Ovary (tissue), 9 donors: ENCODE measurements around the gene MYMK. TPM values are rescaled to one million over a fixed set of nuclear protein-coding genes. Genes with fewer than 3 reads are reported as not detected.

ENCODE experiments used
- DNase-seq, 5 donors: peaks; one replicate each; pipeline ENCODE4 v3.0.0-alpha.2; 2019 to 2020
- H3K27ac ChIP-seq, 2 donors: fragments of 200-600 bp; one replicate each; pipeline versions ENCODE4 v1.5.1 to v1.8.0; 2019 to 2022
- H3K27me3 ChIP-seq: fragments of 200-600 bp; one replicate; pipeline ENCODE4 v1.8.0; 2022
- H3K36me3 ChIP-seq: fragments of 200-600 bp; sonication (generic); one replicate; pipeline ENCODE4 v1.5.1; 2019
- H3K4me1 ChIP-seq: one replicate; pipeline ENCODE4 v1.8.1; 2013; ENCODE audit warnings: mild to moderate bottlenecking, moderate library complexity; ENCODE audit not compliant: insufficient read depth
- H3K4me3 ChIP-seq: fragments of 200-600 bp; sonication (generic); one replicate; pipeline ENCODE4 v1.5.1; 2017
- H3K9me3 ChIP-seq, 2 donors: fragments of 200-600 bp in 1 of 2; sonication (generic) in 1 of 2; one replicate each; pipeline versions ENCODE4 v1.5.1 to v1.8.1; 2013 to 2019; ENCODE audit warnings: mild to moderate bottlenecking in 1 of 2, moderate library complexity in 1 of 2
- CTCF ChIP-seq, 3 donors: fragments of 450-650 bp in 2 of 3; fragments of 200-600 bp in 1 of 3; IDR thresholded peaks; one replicate each; pipeline versions ENCODE4 v1.5.1 to v1.8.0; 2016 to 2022; ENCODE audit warnings: antibody characterized with exemption in 3 of 3, mild to moderate bottlenecking in 1 of 3
- EP300 ChIP-seq: sonication (generic); formaldehyde crosslinking; IDR thresholded peaks from one replicate; pipeline ENCODE4 v1.6.1; 2017; ENCODE audit warnings: antibody characterized with exemption
- POLR2A ChIP-seq: fragments of 450-650 bp; IDR thresholded peaks from one replicate; pipeline ENCODE4 v1.6.1; 2017; ENCODE audit warnings: antibody characterized with exemption, mild to moderate bottlenecking, moderate library complexity
- WGBS, 3 donors: extraction: QIAGEN DNeasy Blood & Tissue Kit in 1 of 3; methylation state at CpG; one replicate each; pipeline versions ENCODE4 v1.1.5 to v1.1.7; 2013 to 2017; 5-methylcytosine and 5-hydroxymethylcytosine counted together
- intact Hi-C, 4 donors: fragments of 100-400 bp; cut with DNase I; formaldehyde crosslinking; loops; one replicate each; pipeline versions ENCODE4 v1.11.0 to v1.15.1; 2022 to 2023
- polyA plus RNA-seq, 2 donors: library from polyadenylated mRNA; stranded (reverse); fragments of 200-250 nt in 1 of 2; fragments of 350-450 nt in 1 of 2; fragmentation: Illumina TruSeq in 1 of 2; extraction: RNeasy Lipid Tissue Mini Kit (QIAGEN cat#74804) in 1 of 2; gene quantifications; one replicate each; pipeline ENCODE4 v1.2.3, GENCODE V29; 2013 to 2014
- total RNA-seq, 7 donors: library from RNA; depleted of rRNA in 2 of 7; stranded (reverse); fragments of >200 nt in 2 of 7; fragmentation: NEBNext Ultra II Directional in 3 of 7; extraction: Animal tissue kit (Norgen Biotek cat#: 25700) in 3 of 7; gene quantifications; one replicate each; pipeline versions ENCODE4 v1.1.0 to v1.2.4, GENCODE V29; 2016 to 2023
- donor health status: DM: no; HTN: no; CAD: no; lungs with moderate emphysema.
- donor health status: DM: no; HTN: no; CAD: no.
- donor health status: Bipolar disorder and iron deficiency.
- donor health status: DM: yes; HTN: yes; CAD: no.
- donor health status: DM: no; HTN: no; CAD: no.
- donor health status: DM: yes; HTN: yes; CAD: no.

Gene MYMK
- total and polyA plus RNA-seq, 9 donors = not detected

- intact Hi-C loops = loop anchor here in 1 of 4 donors (10.0 kb wide), 1 partner anchor 201 kb away; no protein-coding TSS in a partner anchor
- WGBS, 3 donors = 71 to 74% (median 72%) methylated on average over 25 to 28 of the region's 28 CpGs
Observed at GRCh38 chr9:133513214-133514100, 11.3 kb downstream of the MYMK start.

GRCh38 chr9:133512253-133513213, 12.2 kb downstream of the MYMK start:
- WGBS, 3 donors = 87 to 92% (median 90%) methylated on average over 19 of the region's 19 CpGs
- Histone ChIP-seq H3K9me3 (no peaks in the 10 kb centered on the region), H3K4me1 (peaks cover 19% of the 10 kb centered on the region), H3K4me3 (no peak overlapping the region), H3K27me3 (no peaks in the 10 kb centered on the region), H3K36me3 (no peaks in the 10 kb centered on the region), H3K27ac (no peak overlapping the region)
- TF ChIP-seq POLR2A (no peak), CTCF (IDR thresholded peaks at IDR 0.05) (no peak), EP300 (no peak)
- DNase-seq = peak in 1 of 5 donors; percentile 34
- intact Hi-C loops = loop anchor here in 1 of 4 donors (10.0 kb wide), 1 partner anchor 202 kb away; no protein-coding TSS in a partner anchor

More at GRCh38 chr9:133513214-133514100, 11.3 kb downstream of the MYMK start:
- Histone ChIP-seq H3K27ac (no peak overlapping the region), H3K27me3 (no peaks in the 10 kb centered on the region), H3K36me3 (no peaks in the 10 kb centered on the region), H3K4me3 (no peak overlapping the region), H3K9me3 (no peaks in the 10 kb centered on the region), H3K4me1 (peaks cover 19% of the 10 kb centered on the region)
- peak in 1 of 5 donors; percentile 60 for DNase-seq
- TF ChIP-seq CTCF (IDR thresholded peaks at IDR 0.05) (no peak), POLR2A (no peak), EP300 (no peak)

GRCh38 chr9:133511607-133512006, 13.2 kb downstream of the MYMK start:
- H3K36me3 ChIP-seq = no peaks in the 10 kb centered on the region
- 82 to 92% (median 85%) methylated on average over 10 of the region's 10 CpGs for WGBS, 3 donors
- H3K27ac ChIP-seq = no peak overlapping the region
- intact Hi-C loops = loop anchor here in 1 of 4 donors (10.0 kb wide), 1 partner anchor 203 kb away; no protein-coding TSS in a partner anchor
- peaks cover 23% of the 10 kb centered on the region for H3K4me1 ChIP-seq
- no peak for DNase-seq
- no peaks in the 10 kb centered on the region for H3K27me3 ChIP-seq
- H3K9me3 ChIP-seq = no peaks in the 10 kb centered on the region
- H3K4me3 ChIP-seq = no peak overlapping the region
- TF ChIP-seq POLR2A (no peak), CTCF (IDR thresholded peaks at IDR 0.05) (no peak), EP300 (no peak)

- H3K27ac ChIP-seq = no peak overlapping the region
- peaks cover 28% of the 10 kb centered on the region for H3K4me1 ChIP-seq
- intact Hi-C loops = loop anchor here in 1 of 4 donors (10.0 kb wide), 1 partner anchor 204 kb away; no protein-coding TSS in a partner anchor
- no peaks in the 10 kb centered on the region for H3K9me3 ChIP-seq
- no peaks in the 10 kb centered on the region for H3K27me3 ChIP-seq
- H3K4me3 ChIP-seq = no peak overlapping the region
- no peaks in the 10 kb centered on the region for H3K36me3 ChIP-seq
- 87 to 89% (median 87%) methylated on average over 26 to 27 of the region's 27 CpGs for WGBS, 3 donors
- TF ChIP-seq EP300 (no peak), CTCF (IDR thresholded peaks at IDR 0.05) (no peak), POLR2A (no peak)
- peak in 1 of 5 donors; percentile 24 for DNase-seq
Observed at GRCh38 chr9:133510926-133511505, 13.7 kb downstream of the MYMK start.
